Neuronal stem cell (in vitro differentiated cells): ENCODE results near the gene TUBA4B.
A peak's percentile ranks its signal among the peaks of the same experiment; 100 is the strongest.

ENCODE experiments used
- DNase-seq: peaks from one replicate; pipeline ENCODE4 v3.0.0-alpha.2; 2013; ENCODE audit warnings: low spot score
- H2AFZ ChIP-seq: one replicate; pipeline ENCODE4 v1.6.1; 2013; ENCODE audit warnings: mild to moderate bottlenecking, low read length, inconsistent platforms
- H2AK5ac ChIP-seq: 2 replicates; pipeline ENCODE4 v1.6.1; 2013; ENCODE audit warnings: low read depth, mild to moderate bottlenecking, inconsistent platforms, low read length, moderate library complexity, mixed read lengths
- H2BK120ac ChIP-seq: 2 replicates; pipeline ENCODE4 v1.6.1; 2013; ENCODE audit warnings: low read depth, mild to moderate bottlenecking, inconsistent platforms, low read length, moderate library complexity, mixed read lengths
- H2BK12ac ChIP-seq: one replicate; pipeline ENCODE4 v1.6.1; 2013; ENCODE audit warnings: low read length, inconsistent platforms
- H2BK15ac ChIP-seq: 2 replicates; pipeline ENCODE4 v1.6.1; 2013; ENCODE audit warnings: mild to moderate bottlenecking, low read length, inconsistent platforms, mixed read lengths
- H2BK5ac ChIP-seq: one replicate; pipeline ENCODE4 v1.6.1; 2013; ENCODE audit warnings: inconsistent platforms, mild to moderate bottlenecking, low read length, moderate library complexity
- H3K14ac ChIP-seq: one replicate; pipeline ENCODE4 v1.6.1; 2013; ENCODE audit warnings: low read length, inconsistent platforms
- H3K18ac ChIP-seq: 2 replicates; pipeline ENCODE4 v1.6.1; 2013; ENCODE audit warnings: low read length, inconsistent platforms
- H3K23ac ChIP-seq: 2 replicates; pipeline ENCODE4 v1.6.1; 2013; ENCODE audit warnings: low read depth, mild to moderate bottlenecking, mixed read lengths, low read length, inconsistent platforms; ENCODE audit not compliant: poor library complexity
- H3K27ac ChIP-seq: replicated peaks from 3 replicates; pipeline ENCODE4 v1.5.1; 2013; ENCODE audit warnings: low read length, inconsistent platforms
- H3K27me3 ChIP-seq, 3 experiments: 2 replicates each; pipeline ENCODE4 v1.6.1; 2013; ENCODE audit warnings: low read length in 3 of 3, mild to moderate bottlenecking in 2 of 3, inconsistent platforms in 1 of 3, low read depth in 1 of 3, mixed read lengths in 1 of 3, moderate library complexity in 1 of 3; ENCODE audit not compliant: control insufficient read depth in 3 of 3, insufficient read depth in 3 of 3
- H3K36me3 ChIP-seq, 2 donors: replicated peaks in 1 of 2; 2 replicates each; pipeline ENCODE4 v1.6.1; 2013; ENCODE audit warnings: low read length in 2 of 2; ENCODE audit not compliant: control insufficient read depth in 2 of 2, insufficient read depth in 2 of 2
- H3K4ac ChIP-seq: 2 replicates; pipeline ENCODE4 v1.6.1; 2013; ENCODE audit warnings: inconsistent platforms, mild to moderate bottlenecking, low read length, moderate library complexity
- H3K4me1 ChIP-seq, 2 donors: 1 replicate in 1 of 2; 2 replicates in 1 of 2; pipeline ENCODE4 v1.6.1; 2013; ENCODE audit warnings: low read length in 2 of 2, low read depth in 1 of 2; ENCODE audit not compliant: control insufficient read depth in 2 of 2, insufficient read depth in 1 of 2
- H3K4me2 ChIP-seq: one replicate; pipeline ENCODE4 v1.6.1; 2013; ENCODE audit warnings: mild to moderate bottlenecking, low read length, inconsistent platforms; ENCODE audit not compliant: insufficient read depth, poor library complexity, severe bottlenecking
- H3K4me3 ChIP-seq, 2 donors: 2 replicates each; pipeline ENCODE4 v1.5.1; 2013; ENCODE audit warnings: low read length in 2 of 2, mild to moderate bottlenecking in 2 of 2, inconsistent platforms in 1 of 2, moderate library complexity in 1 of 2
- H3K79me1 ChIP-seq: one replicate; pipeline ENCODE4 v1.6.1; 2013; ENCODE audit warnings: low read depth, mild to moderate bottlenecking, inconsistent platforms, low read length, moderate library complexity
- H3K9ac ChIP-seq: one replicate; pipeline ENCODE4 v1.6.1; 2013; ENCODE audit warnings: mild to moderate bottlenecking, low read depth, low read length, inconsistent platforms; ENCODE audit not compliant: poor library complexity
- H3K9me3 ChIP-seq, 2 donors: replicated peaks in 1 of 2; 2 replicates each; pipeline versions ENCODE3 to v1.6.1; 2013; ENCODE audit warnings: low read length in 2 of 2, mild to moderate bottlenecking in 2 of 2, inconsistent platforms in 1 of 2, low read depth in 1 of 2, mixed read lengths in 1 of 2, moderate library complexity in 1 of 2; ENCODE audit not compliant: control insufficient read depth in 2 of 2, insufficient read depth in 1 of 2
- H4K8ac ChIP-seq: one replicate; pipeline ENCODE4 v1.6.1; 2013; ENCODE audit warnings: low read depth, mild to moderate bottlenecking, inconsistent platforms, low read length, moderate library complexity
- H4K91ac ChIP-seq: one replicate; pipeline ENCODE4 v1.6.1; 2013; ENCODE audit warnings: low read length, low read depth, mild to moderate bottlenecking, inconsistent platforms; ENCODE audit not compliant: poor library complexity
- WGBS, 2 donors: extraction: QIAGEN DNeasy Blood & Tissue Kit; methylation state at CpG; one replicate each; pipeline ENCODE4 v1.1.7; 2013; ENCODE audit warnings: missing lambda C conversion rate in 2 of 2, mixed read lengths in 1 of 2; ENCODE audit not compliant: insufficient read length in 2 of 2, insufficient replicate concordance in 1 of 2; ENCODE audit errors: extremely low coverage in 2 of 2; 5-methylcytosine and 5-hydroxymethylcytosine counted together

Gene TUBA4B

DNA sequence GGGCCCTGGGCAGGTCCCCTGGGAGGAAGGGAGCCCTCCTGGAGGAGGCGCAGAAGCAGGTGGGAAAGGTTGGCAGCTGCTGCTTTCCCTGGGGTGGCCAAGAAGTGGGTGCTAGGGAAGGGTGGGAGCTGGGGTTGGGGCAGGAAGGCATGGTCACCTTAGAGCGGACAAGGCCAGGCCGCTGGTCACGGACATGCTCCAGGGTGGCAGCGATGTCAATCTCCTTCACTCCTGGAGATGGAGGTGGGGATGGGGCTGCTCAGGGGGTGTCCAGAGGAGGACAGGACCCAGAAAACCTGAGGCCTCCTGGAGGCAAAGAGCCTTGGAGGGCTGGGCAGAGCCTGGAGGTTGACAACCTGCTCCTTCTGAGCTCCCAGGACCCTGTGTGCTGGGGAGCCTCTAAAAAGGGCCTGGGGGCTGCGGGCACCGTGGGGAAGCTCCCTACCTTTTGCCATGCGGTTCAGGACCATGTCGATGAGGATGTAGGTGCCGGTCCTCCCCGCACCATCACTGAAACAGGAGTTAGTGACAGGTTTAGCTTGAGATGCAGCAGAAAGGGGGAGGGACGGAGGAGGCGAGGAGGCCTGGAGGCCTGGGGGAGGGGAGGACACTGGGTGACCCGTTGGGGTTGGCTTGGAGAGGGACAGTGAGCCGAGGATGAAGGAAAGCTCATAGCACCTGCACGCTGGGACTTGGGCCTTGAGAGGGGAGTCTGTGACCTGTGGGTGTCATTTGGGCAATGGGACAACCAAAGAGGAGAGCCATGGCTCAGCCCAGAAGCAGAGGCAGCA, 37.5 kb downstream of the TUBA4B start:
- Histone ChIP-seq H3K4ac (no peak overlapping the region), H3K9me3 (peaks cover 0 to 2% of the 10 kb centered on the region in 2 donors), H2AFZ (no peak overlapping the region), H3K27ac (no peak overlapping the region), H2BK12ac (no peak overlapping the region), H3K4me2 (no peak overlapping the region), H2BK120ac (peak overlapping the region; percentile 40), H3K27me3 (peaks cover 0 to 10% (median 0%) of the 10 kb centered on the region in 3 experiments), H3K18ac (peak overlapping the region; percentile 71), H3K36me3 (no peaks in the 10 kb centered on the region), H2AK5ac (peak overlapping the region; percentile 74), H3K9ac (peak overlapping the region; percentile 66), H2BK5ac (no peak overlapping the region), H2BK15ac (peak overlapping the region; percentile 93), H4K8ac (no peak overlapping the region), H4K91ac (no peak overlapping the region), H3K4me3 (no peak overlapping the region), H3K14ac (no peak overlapping the region), H3K23ac (no peak overlapping the region), H3K4me1 (peaks cover 9 to 10% of the 10 kb centered on the region in 2 donors), H3K79me1 (peaks cover 3% of the 10 kb centered on the region)
- no CpG with 5 or more reads among the region's 16 CpGs for WGBS, 2 donors
- DNase-seq: no peak

DNA sequence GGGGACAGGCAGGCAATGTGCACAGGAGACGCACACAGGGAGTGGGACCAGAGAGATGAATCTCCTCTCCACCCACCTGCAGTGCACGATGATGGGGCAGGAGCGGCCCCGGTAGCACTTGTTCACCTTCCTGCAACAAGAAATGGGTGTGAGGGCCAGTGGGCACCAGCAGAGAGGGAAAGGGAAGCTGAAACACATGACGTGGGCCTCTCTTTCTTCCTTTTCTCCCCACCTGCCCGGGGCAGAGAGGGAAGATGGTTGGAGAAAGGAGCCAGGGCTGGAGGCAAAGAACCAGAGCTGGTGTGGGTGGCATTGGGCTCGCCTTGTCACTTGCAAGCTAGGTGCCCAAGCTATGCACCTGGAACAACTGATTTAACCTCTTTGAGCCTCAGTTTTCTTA, 38.4 kb downstream of the TUBA4B start:
- Histone ChIP-seq H3K4me2 (no peak overlapping the region), H3K36me3 (no peaks in the 10 kb centered on the region)
- WGBS, 2 donors: no CpG with 5 or more reads among the region's 7 CpGs

DNA sequence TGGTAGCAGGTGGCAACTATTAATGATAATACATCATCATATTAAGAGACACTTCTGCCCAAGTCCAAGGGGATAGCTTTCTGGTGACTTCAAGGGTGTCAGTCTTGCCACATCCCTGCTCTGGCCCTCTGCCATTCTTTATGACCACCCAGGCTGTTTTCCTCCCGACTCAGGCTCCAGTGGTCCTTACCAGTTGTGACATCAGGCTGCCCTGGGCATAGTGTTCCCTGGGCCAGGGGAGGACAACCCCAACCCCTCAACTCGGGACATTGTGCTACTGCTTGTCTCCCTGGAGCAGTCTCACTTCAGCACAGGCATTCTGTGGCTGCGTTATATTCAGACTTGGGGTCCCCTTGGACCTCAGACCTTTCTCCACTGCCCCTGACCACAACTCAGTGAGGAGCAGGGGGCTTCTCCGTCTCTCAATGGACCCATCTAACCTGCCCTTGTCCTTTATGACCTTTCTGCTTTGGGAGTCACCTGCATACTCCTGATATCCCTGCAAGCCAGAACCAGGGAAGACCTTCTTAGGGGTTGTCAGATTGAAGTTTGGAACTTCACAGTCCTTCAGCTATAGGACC, 39.0 kb downstream of the TUBA4B start:
- peaks cover 0 to 2% of the 10 kb centered on the region in 2 donors for H3K9me3 ChIP-seq
- no peaks in the 10 kb centered on the region for H3K36me3 ChIP-seq
- H3K4me1 ChIP-seq: peaks cover 2 to 5% of the 10 kb centered on the region in 2 donors
- H3K9ac ChIP-seq: no peak overlapping the region
- no peak overlapping the region for H2BK15ac ChIP-seq
- peaks cover 0 to 10% (median 0%) of the 10 kb centered on the region in 3 experiments for H3K27me3 ChIP-seq
- H2AK5ac ChIP-seq: no peak overlapping the region
- H3K14ac ChIP-seq: no peak overlapping the region
- H3K4ac ChIP-seq: no peak overlapping the region
- H3K18ac ChIP-seq: no peak overlapping the region
- no peak overlapping the region for H4K91ac ChIP-seq
- H3K4me2 ChIP-seq: no peak overlapping the region
- H3K4me3 ChIP-seq: no peak overlapping the region
- H2BK5ac ChIP-seq: no peak overlapping the region
- H4K8ac ChIP-seq: no peak overlapping the region
- no peak overlapping the region for H3K23ac ChIP-seq
- no peak overlapping the region for H2BK120ac ChIP-seq
- WGBS, 2 donors: no CpG with 5 or more reads among the region's 4 CpGs
- no peak overlapping the region for H2BK12ac ChIP-seq
- no peak overlapping the region for H3K27ac ChIP-seq
- H3K79me1 ChIP-seq: no peaks in the 10 kb centered on the region
- no peak overlapping the region for H2AFZ ChIP-seq
- DNase-seq: no peak

More for the DNA sequence above, 38.4 kb downstream of the TUBA4B start:
- no peak overlapping the region for H3K9ac ChIP-seq
- no peak overlapping the region for H4K8ac ChIP-seq
- H2BK120ac ChIP-seq: no peak overlapping the region
- H3K79me1 ChIP-seq: peaks cover 2% of the 10 kb centered on the region
- no peak overlapping the region for H3K18ac ChIP-seq
- H3K4me1 ChIP-seq: peaks cover 7 to 8% of the 10 kb centered on the region in 2 donors
- H3K9me3 ChIP-seq: peaks cover 0 to 2% of the 10 kb centered on the region in 2 donors
- H3K27me3 ChIP-seq: peaks cover 0 to 10% (median 0%) of the 10 kb centered on the region in 3 experiments
- H2BK12ac ChIP-seq: no peak overlapping the region
- H3K23ac ChIP-seq: no peak overlapping the region
- no peak overlapping the region for H3K27ac ChIP-seq
- no peak overlapping the region for H3K14ac ChIP-seq
- H3K4me3 ChIP-seq: no peak overlapping the region
- no peak overlapping the region for H3K4ac ChIP-seq
- no peak for DNase-seq
- H4K91ac ChIP-seq: no peak overlapping the region
- H2AFZ ChIP-seq: no peak overlapping the region
- H2AK5ac ChIP-seq: no peak overlapping the region
- H2BK15ac ChIP-seq: no peak overlapping the region
- H2BK5ac ChIP-seq: no peak overlapping the region

DNA sequence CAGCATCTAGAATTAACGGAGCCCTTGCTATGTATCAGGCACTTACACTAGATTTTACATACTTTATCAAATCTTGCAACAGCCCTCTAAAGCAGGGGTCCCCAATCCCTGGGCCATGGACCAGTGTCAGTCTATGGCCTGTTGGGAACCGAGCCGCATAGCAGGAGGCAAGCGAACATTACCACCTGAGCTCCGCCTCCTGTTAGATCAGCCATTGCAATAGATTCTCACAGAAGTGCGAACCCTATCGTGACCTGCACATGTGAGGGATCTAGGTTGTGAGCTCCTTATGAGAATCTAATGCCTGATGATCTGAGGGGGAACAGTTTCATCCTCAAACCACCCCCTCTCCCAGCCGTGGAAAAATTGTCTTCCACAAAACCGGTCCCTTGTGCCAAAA, 39.6 kb downstream of the TUBA4B start:
- Histone ChIP-seq H2AK5ac (no peak overlapping the region), H3K36me3 (no peaks in the 10 kb centered on the region), H4K91ac (no peak overlapping the region), H2BK15ac (no peak overlapping the region), H3K9me3 (peaks cover 0 to 2% of the 10 kb centered on the region in 2 donors), H3K4me3 (no peak overlapping the region), H3K4me1 (peaks cover 2 to 5% of the 10 kb centered on the region in 2 donors), H2BK12ac (no peak overlapping the region), H3K79me1 (no peaks in the 10 kb centered on the region), H3K14ac (no peak overlapping the region), H3K4me2 (no peak overlapping the region), H3K18ac (no peak overlapping the region), H2BK5ac (no peak overlapping the region), H2BK120ac (no peak overlapping the region), H4K8ac (no peak overlapping the region), H3K9ac (no peak overlapping the region), H2AFZ (no peak overlapping the region), H3K23ac (no peak overlapping the region), H3K27ac (no peak overlapping the region), H3K4ac (no peak overlapping the region), H3K27me3 (peaks cover 0 to 13% (median 0%) of the 10 kb centered on the region in 3 experiments)
- no peak for DNase-seq
- no CpG with 5 or more reads among the region's 9 CpGs for WGBS, 2 donors
